DMS114 treated with DMSO at 0.1 percent for 48 hours (cell line): ENCODE results near the gene SORT1.

Experiments
- DNase-seq: peaks from one replicate; lab custom pipeline; 2025; ENCODE audit not compliant: unreplicated experiment; lab: John Stamatoyannopoulos, UW

Gene SORT1

GRCh38 chr1:109263597-109264378 lies 133.9 kb downstream of the SORT1 start:
- DNase-seq: peak; percentile 54

DNA sequence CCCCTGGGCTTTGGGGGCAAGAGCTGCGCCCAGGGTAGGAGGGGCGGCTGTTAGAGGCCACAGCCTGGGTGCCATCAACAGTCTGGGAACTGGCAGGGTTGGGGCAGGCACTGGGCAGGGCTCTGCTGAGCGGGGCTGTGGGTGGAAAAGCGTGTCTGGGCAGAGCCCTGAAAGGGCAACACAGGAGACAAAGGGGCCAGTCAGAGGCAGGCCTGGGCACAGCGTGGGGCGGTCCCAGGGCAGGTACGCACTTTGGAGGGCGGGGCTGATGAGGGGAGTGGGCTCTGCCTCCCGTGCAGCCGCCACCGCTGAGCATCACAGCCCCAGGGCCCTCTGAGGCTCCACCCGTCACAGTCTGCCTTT lies 134.5 kb downstream of the SORT1 start:
- no peak for DNase-seq

DNA sequence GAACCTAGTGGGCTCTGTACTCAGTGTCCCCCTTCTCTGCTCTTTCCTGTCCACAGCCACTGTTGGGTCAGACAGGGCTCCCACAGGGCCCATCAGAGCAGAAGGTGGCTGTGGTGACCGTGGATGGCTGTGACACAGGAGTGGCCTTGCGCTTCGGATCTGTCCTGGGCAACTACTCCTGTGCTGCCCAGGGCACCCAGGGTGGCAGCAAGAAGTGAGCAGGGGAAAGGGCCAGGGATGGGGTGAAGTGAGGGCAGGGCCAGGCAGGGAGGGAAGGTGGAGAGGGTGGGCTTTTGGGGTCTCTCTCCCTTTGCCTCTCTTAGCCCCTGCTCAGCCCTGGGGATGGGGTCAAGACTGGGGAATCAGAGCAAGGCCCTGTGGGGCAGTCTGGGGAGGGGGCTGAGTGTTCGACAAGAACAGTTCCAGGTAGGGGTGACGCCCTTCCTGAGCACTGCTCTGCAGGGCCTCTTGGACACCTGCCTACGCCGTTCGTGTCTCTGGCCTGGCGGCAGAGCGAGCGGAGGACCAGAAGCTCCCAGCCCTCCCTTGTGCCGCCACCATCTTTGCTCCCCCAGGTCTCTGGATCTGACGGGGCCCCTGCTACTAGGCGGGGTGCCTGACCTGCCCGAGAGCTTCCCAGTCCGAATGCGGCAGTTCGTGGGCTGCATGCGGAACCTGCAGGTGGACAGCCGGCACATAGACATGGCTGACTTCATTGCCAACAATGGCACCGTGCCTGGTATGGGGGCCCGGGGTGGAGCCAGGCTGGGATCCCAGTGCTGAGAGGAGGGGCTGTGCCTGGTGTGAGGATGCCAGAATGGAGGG lies 135.3 kb downstream of the SORT1 start:
- no peak for DNase-seq

GRCh38 chr1:109261578-109261977 lies 136.1 kb downstream of the SORT1 start:
- DNase-seq: no peak

- no peak for DNase-seq
Observed at GRCh38 chr1:109261006-109261405, 136.7 kb downstream of the SORT1 start.

- no peak for DNase-seq
Observed at GRCh38 chr1:109259674-109260557, 137.8 kb downstream of the SORT1 start.
